Measurements from ENCODE around the gene SPP2.

SPP2 gene

DNA sequence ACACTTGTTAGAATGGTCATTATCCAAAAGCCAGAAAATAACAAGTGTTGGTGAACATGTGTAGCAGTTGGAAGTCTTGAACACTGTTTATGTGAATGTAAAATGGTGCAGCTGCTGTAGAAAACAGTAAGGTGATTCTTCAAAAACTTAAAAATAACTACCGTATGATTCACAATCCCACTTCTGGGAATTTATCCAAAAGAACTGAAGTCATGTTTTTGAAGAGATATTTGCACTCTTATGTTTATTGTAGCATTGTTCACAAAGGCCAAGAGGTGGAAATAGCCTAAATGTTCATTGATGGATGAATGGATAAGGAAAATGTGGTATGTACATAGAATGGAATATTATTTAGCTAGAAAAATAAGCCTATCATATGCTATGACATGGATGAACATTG is 6.3 kb upstream of the SPP2 start:
- DNase-seq: no peak

DNA sequence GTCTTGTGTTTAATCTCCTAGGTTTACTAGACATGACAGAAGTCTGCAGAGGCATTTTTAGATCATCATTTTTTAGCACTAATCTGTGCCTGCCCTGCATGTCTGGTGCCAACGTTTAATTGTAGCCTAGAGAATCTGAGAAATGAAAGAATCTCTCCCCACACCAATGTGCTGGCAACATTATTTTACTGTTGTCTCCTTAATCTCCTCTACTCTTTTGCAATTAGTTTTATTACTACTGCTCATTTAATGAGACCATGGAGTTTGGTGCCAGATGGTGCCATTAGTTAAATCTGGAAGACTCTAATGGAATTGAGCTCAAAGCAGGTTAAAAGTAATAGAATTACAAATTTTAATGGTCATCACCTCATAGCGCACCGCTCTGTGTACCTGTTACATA is 4.0 kb upstream of the SPP2 start:
- no peak for DNase-seq

DNA sequence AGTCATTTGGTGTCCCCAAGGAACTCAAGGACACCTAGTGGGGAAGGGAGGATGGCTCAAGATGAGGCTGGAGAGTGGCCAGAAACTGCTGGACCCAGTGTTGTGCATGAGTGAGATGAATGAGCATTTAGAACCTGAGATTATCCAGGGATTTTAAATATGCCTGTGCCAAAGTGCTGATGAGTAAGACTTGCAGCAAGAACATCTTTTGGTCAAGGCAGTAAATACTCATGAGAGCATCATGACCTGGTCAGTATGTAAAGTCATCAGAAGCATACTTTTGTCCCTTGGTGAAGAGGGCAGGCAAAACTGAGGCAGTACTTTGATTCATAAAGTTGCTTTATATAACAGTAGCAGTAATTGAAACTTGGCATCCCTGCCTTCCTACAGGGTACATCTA is 3.1 kb upstream of the SPP2 start:
- no peak for DNase-seq

DNA sequence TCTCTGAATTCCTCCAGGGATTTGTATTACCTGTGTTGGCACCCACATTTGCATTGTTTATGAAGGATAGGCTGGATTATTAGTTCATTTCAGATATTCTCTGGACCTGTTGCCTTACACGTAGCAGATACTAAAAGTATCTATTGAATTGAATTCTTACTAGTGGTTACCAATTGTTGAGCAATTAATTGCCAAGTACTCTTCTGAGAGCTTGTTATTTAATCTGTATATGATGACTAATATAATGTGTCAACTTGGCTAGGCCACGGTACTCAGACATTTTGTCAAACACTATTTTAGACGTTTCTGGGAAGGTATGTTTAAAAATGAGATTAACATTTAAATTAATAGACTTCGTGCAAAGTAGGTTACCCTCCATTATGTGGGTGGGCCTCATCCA is 2.5 kb upstream of the SPP2 start:
- no peak for DNase-seq

- no peak for DNase-seq
Observed at GRCh38 chr2:234051374-234052070, 1.0 kb downstream of the SPP2 start.

DNA sequence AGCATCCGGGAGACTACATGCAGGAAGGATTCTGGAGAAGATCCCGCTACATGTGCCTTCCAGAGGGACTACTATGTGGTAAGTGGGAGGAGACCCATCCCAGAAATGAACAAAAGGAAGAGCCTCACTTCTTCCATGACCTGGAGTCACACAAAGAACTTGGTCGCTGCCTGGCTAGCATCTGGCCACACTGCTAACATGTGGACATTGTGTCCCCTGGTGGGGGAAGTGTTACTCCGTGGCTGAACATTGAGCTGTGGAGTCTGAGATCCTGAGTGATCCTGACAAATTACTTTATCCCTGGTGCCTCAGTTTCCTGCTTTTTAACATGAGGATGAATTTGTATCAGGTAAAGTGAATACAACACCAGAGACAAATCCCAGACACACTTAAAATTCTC is 8.4 kb downstream of the SPP2 start:
- DNase-seq: no peak

DNA sequence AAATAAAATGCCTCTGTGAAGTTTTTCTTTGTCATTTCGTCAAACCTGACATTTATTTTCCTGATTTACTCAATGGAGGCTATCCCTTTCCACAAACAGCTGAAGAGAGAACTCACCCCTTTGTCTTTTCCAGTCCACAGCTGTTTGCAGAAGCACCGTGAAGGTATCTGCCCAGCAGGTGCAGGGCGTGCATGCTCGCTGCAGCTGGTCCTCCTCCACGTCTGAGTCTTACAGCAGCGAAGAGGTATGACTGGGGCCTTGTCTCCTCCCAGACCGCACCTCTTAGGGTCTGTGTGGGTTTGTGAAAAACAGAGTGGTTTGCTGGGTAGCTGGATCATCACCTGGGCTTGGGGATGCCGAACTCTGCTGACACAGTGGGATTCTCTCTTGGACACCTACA is 9.7 kb downstream of the SPP2 start:
- no peak for DNase-seq

DNA sequence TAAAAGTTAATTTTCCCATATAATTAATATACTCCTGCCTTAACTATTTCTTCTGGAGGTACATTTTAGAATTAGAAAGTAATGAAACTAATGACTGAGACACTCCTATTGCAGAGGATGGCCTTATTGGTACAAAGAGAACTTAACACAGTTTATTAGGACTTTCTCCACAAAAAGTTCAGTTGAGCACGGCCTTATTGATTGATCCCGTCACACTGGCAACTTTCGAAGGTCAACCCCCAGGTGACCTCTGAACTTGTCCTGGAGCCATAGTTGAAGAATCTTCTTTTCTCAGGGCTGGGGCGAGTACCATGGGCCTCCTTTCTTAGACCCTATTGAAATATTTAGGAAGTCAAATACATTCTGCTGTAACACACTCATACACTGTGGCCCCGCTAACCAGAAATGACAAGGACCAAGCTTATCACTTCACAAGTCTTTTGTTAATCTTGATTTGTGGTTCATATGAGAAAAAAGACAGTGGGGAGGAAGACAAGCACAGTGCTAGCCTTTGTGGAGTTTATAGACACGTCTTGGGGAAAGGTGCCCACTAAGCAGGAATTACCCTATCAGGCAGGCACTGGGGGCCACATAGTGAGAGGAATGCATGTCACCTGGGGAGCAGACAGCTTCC is 11.2 kb downstream of the SPP2 start:
- DNase-seq: no peak

- no peak for DNase-seq
Observed at GRCh38 chr2:234066587-234066986, 16.1 kb downstream of the SPP2 start.

- DNase-seq: no peak
Observed at GRCh38 chr2:234071664-234072063, 21.2 kb downstream of the SPP2 start.

DNA sequence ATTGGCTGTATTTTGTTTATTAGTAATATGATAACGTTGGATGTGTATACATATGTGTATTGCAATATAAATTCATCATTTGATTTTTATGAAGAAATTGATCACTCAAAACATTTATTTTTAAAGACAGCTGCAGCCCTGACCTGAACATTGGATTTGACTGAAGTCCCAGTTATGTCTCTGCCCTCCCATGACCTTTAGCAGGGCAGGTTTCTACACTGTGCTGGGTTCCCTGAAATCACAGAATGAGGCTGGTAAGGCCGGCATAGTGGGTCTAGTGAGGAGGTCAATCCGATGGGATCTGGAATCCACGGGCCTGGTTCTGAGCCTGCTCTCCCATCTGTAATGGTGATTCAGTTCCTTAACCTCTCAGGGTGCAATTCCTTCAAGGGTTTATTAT is 22.0 kb downstream of the SPP2 start:
- DNase-seq: no peak

DNA sequence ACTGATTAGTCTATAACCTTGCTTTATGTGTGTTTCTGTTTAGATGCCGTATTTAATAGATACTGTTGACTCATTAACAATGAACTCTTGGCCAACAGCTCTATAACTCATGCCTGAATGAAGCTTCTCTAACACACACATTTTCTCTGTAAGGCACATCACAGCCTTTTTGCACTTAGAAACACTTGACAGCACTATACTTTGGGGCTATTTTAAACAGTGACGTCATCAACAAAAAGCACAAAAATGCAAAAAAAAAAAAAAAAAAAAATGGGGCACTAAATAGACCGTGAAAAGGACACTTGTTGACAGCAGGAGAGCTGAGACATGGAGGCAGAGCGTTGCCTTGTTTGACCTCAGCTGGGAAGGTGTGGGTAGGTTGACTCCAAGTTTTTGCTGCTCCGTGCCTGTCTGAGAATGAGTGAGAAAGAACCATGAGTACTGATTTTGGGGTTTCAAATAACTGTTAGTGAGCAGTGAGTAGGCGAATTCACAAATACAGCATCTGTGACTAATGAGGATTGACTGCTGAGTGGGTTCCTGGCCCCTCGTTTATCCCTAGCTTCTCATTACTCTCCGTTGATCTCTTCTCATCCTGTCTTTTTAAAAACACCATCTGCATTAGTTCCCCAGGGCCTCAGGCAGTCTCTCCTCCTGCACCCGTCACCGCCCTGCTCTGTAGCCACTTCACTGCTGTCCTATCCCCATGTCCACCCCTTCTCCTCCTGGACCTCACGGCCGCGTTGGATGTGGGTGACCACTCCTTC is 24.4 kb downstream of the SPP2 start:
- DNase-seq: peak; percentile 44

- no peak for DNase-seq
Observed at GRCh38 chr2:234075518-234075915, 25.0 kb downstream of the SPP2 start.

GRCh38 chr2:234075947-234076346 is 25.4 kb downstream of the SPP2 start:
- DNase-seq: no peak

DNA sequence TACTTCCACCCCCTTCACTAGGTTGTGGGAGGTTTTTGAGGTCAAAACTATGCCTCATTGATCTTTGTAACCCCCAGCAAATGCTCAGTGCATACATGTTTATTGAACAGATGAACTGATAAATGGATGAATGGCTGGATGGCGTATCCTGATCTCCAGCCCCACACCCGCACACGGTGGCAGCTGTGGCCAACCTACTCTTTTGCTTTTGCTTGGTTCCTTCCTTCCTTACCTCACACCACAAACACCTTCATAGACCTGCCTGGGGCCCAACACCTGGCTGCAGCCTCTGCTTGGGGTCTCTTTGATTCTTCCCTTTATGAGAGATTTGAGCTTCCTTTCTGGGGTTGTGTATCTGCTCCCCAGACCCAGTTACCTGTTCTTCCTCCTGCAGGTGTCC is 25.9 kb downstream of the SPP2 start:
- no peak for DNase-seq

GRCh38 chr2:234078129-234078528 is 27.6 kb downstream of the SPP2 start:
- DNase-seq: no peak

- DNase-seq: peak; percentile 71
Observed at GRCh38 chr2:234081970-234082822, 31.7 kb downstream of the SPP2 start.

- DNase-seq: no peak
Observed at GRCh38 chr2:234083572-234084348, 33.3 kb downstream of the SPP2 start.

DNA sequence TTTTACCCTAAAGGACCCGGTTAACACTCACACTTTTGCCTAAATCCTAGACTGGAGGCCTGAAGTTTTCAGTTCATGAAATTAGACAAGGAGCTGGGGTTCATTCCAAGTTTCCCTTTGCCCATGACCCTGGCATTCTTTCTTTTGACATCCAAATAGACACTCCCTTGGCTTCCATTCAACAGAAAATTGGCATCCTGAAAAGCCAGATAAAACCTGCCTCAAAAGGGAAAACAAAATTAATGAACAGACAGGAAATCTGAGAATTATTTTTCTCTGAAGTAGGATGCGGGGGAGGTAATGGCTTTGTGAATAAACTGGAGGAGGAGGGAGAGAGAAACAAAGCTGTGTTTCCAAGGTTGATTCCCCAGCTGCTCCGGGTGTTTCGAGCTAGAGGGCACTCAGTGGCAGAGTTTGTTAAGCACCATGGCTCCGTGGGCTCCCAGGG is 41.0 kb downstream of the SPP2 start:
- peak; percentile 23 for DNase-seq

DNA sequence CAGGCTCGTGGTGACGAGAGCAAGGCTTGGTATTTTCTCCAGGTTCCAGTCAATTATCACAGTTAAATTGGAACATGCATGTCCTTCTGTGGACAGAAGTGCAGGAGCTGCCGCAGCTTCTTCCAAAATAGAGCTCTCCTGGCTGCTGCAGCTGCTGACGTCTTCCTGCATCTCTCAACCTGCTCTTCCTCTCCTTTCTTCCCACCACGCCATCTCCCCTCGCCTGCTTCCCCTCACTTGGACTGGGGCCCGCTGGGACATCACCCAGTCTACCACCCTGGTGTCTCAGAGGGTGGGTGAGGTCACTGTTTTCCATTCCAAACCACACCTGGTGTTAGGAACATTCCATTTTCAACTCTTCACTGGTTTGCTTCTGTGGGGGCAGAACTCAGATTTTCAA is 41.4 kb downstream of the SPP2 start:
- no peak for DNase-seq

GRCh38 chr2:234092344-234092743 is 41.8 kb downstream of the SPP2 start:
- no peak for DNase-seq

DNA sequence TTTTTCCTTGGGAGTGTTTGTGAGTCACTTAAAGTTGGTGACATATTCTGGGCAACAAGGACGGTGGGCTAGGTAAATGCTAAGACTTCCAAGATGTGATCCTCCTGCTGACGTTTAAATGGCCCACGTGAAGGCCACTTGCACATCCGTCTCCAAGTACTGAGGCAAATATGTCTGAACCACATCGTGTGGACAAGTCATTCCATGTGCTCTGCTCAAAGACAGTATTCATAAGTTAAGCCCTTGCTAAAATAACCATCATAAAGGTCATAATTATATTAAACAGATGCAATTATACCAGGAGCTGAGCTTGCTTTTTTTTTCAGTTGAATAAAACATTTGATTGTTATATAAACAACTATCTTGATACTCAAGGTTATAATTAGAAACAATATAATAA is 44.8 kb downstream of the SPP2 start:
- DNase-seq: no peak
